Panc1 (cell line): ENCODE results near the gene HRCT1. TPM values are rescaled to one million over a fixed set of nuclear protein-coding genes. Genes with fewer than 3 reads are reported as not detected.

Experiments
- ATAC-seq: fragments of 200-7000 bp; cut with Tn5 transposase; 2 replicates; pipeline ENCODE4 v1.9.1; 2020; ENCODE audit warnings: mild to moderate bottlenecking, moderate library complexity
- BruUV-seq: library from RNA; stranded (reverse); fragments of 400-500 nt; replicated peaks from 2 replicates; lab custom pipeline; 2021; lab: Mats Ljungman, UMichigan
- CTCF ChIA-PET: fragments of 300-600 bp; sonication (Branson Sonifier 250); formaldehyde crosslinking; loops from one replicate; lab custom pipeline; 2022; ENCODE audit warnings: antibody characterized with exemption; lab: Charles Lee
- POLR2A ChIA-PET: fragments of 300-600 bp; sonication (Branson Sonifier 250); formaldehyde crosslinking; loops from one replicate; lab custom pipeline; 2022; ENCODE audit warnings: antibody characterized with exemption; lab: Charles Lee
- DNase-seq: peaks from one replicate; pipeline ENCODE4 v3.0.0-alpha.2; 2010; ENCODE audit warnings: low read depth, low spot score
- H3K27ac ChIP-seq: 2 replicates; pipeline ENCODE4 v1.5.1; 2011; ENCODE audit warnings: mild to moderate bottlenecking, low read length, inconsistent platforms
- H3K27me3 ChIP-seq: fragments of 200-500 bp; sonication (Bioruptor generic); 2 replicates; pipeline ENCODE4 v1.6.0; 2014; ENCODE audit warnings: low read length, inconsistent platforms; ENCODE audit not compliant: control insufficient read depth, insufficient read depth
- H3K36me3 ChIP-seq: fragments of 200-500 bp; sonication (Bioruptor generic); 2 replicates; pipeline ENCODE4 v1.5.1; 2014; ENCODE audit warnings: inconsistent platforms, mild to moderate bottlenecking, low read length, moderate library complexity; ENCODE audit not compliant: control insufficient read depth, insufficient read depth
- H3K4me1 ChIP-seq: 2 replicates; pipeline ENCODE4 v1.5.1; 2011; ENCODE audit warnings: inconsistent platforms, mild to moderate bottlenecking, low read length, moderate library complexity; ENCODE audit not compliant: control insufficient read depth, insufficient read depth
- H3K4me3 ChIP-seq, 2 experiments: 2 replicates each; pipeline ENCODE4 v1.5.1; 2011 to 2012; ENCODE audit warnings: low read depth in 2 of 2, low read length in 2 of 2, mild to moderate bottlenecking in 2 of 2, inconsistent platforms in 1 of 2, moderate library complexity in 1 of 2
- H3K9me3 ChIP-seq: fragments of 200-500 bp; sonication (Bioruptor generic); 2 replicates; pipeline ENCODE4 v1.5.1; 2014; ENCODE audit warnings: low read depth, mild to moderate bottlenecking, inconsistent platforms, low read length, moderate library complexity; ENCODE audit not compliant: control insufficient read depth, insufficient read depth
- POLR2AphosphoS5 ChIP-seq: IDR thresholded peaks from 2 replicates; pipeline ENCODE4 v1.6.1; 2012; ENCODE audit warnings: mild to moderate bottlenecking, low read depth, low read length, moderate library complexity
- REST ChIP-seq, 2 experiments: IDR thresholded peaks; 2 replicates each; pipeline ENCODE4 v1.6.1; 2011 to 2012; ENCODE audit warnings: low read depth in 2 of 2, control low read depth in 1 of 2, low read length in 1 of 2, mild to moderate bottlenecking in 1 of 2, moderate library complexity in 1 of 2; ENCODE audit not compliant: insufficient read depth in 1 of 2
- SIN3A ChIP-seq: IDR thresholded peaks from 2 replicates; pipeline ENCODE4 v1.6.1; 2012; ENCODE audit warnings: low read depth, mild to moderate bottlenecking, low read length, moderate library complexity, borderline replicate concordance; ENCODE audit not compliant: insufficient read depth
- TCF7L2 ChIP-seq: IDR thresholded peaks from 2 replicates; pipeline ENCODE4 v1.6.1; 2011; ENCODE audit warnings: mild to moderate bottlenecking, low read depth, low read length, inconsistent platforms
- in situ Hi-C: cut with HindIII; loops from 2 replicates; pipeline ENCODE4 v1.10.0; 2016; ENCODE audit warnings: low sequenced_read_pairs, low pct_unique_long_range_greater_than_20kb
- intact Hi-C: fragments of 100-400 bp; cut with micrococcal nuclease; formaldehyde crosslinking; loops from one replicate; pipeline ENCODE4 v1.10.0; 2022; ENCODE audit not compliant: unreplicated experiment
- total RNA-seq: library from RNA; stranded (reverse); gene quantifications from one replicate; pipeline ENCODE4 v1.2.1, GENCODE V29; 2021; ENCODE audit not compliant: unreplicated experiment
- TF ChIP-seq, protein P1 (sequence below): fragments of 450-650 bp; IDR thresholded peaks from 2 replicates; pipeline ENCODE4 v1.5.1; 2017; ENCODE audit warnings: mild to moderate bottlenecking

HRCT1 gene
- total RNA-seq, 1 experiment from 2014 or later = not detected

GRCh38 chr9:35928591-35929452 lies 22.8 kb downstream of the HRCT1 start:
- Histone ChIP-seq H3K9me3 (no peaks in the 10 kb centered on the region), H3K4me3 (no peak overlapping the region), H3K27me3 (no peaks in the 10 kb centered on the region), H3K27ac (no peak overlapping the region), H3K36me3 (no peaks in the 10 kb centered on the region), H3K4me1 (peaks cover 4% of the 10 kb centered on the region)
- ChIA-PET POLR2A (no interaction called here), CTCF (no interaction called here)
- BruUV-seq = no TSS peak
- intact Hi-C loops = no loop called here
- ATAC-seq = no peak
- DNase-seq = no peak
- in situ Hi-C loops = no loop called here
- TF ChIP-seq POLR2AphosphoS5 = no peak
- TF ChIP-seq REST (IDR thresholded peaks at IDR 0.05; ENCODE audit: insufficient read depth in 1 of 2, low read depth in 2 of 2, low read length in 1 of 2) = no peak
- TF ChIP-seq SIN3A = no peak

- DNase-seq = no peak
- H3K9me3 ChIP-seq = no peaks in the 10 kb centered on the region
- BruUV-seq = no TSS peak
- intact Hi-C loops = no loop called here
- POLR2A ChIA-PET = no interaction called here
- in situ Hi-C loops = no loop called here
- H3K36me3 ChIP-seq = no peaks in the 10 kb centered on the region
- CTCF ChIA-PET = no interaction called here
- no peak overlapping the region for H3K4me3 ChIP-seq
- H3K4me1 ChIP-seq = no peaks in the 10 kb centered on the region; the same call in 1 of the 2 replicates
- no peak overlapping the region for H3K27ac ChIP-seq
- TF ChIP-seq TCF7L2 = no peak
- TF ChIP-seq POLR2AphosphoS5 = no peak
- TF ChIP-seq, protein P1, sequence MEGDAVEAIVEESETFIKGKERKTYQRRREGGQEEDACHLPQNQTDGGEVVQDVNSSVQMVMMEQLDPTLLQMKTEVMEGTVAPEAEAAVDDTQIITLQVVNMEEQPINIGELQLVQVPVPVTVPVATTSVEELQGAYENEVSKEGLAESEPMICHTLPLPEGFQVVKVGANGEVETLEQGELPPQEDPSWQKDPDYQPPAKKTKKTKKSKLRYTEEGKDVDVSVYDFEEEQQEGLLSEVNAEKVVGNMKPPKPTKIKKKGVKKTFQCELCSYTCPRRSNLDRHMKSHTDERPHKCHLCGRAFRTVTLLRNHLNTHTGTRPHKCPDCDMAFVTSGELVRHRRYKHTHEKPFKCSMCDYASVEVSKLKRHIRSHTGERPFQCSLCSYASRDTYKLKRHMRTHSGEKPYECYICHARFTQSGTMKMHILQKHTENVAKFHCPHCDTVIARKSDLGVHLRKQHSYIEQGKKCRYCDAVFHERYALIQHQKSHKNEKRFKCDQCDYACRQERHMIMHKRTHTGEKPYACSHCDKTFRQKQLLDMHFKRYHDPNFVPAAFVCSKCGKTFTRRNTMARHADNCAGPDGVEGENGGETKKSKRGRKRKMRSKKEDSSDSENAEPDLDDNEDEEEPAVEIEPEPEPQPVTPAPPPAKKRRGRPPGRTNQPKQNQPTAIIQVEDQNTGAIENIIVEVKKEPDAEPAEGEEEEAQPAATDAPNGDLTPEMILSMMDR = no peak
- TF ChIP-seq SIN3A = no peak
- no peak for TF ChIP-seq REST (IDR thresholded peaks at IDR 0.05; ENCODE audit: insufficient read depth in 1 of 2, low read depth in 2 of 2, low read length in 1 of 2)
- H3K27me3 ChIP-seq = no peaks in the 10 kb centered on the region
- ATAC-seq = no peak
Observed at GRCh38 chr9:35929453-35929718, 23.4 kb downstream of the HRCT1 start.
